HG03439 (cell line): ENCODE data around the gene ASTN2.
A peak's percentile ranks its signal among the peaks of the same experiment; 100 is the strongest.

Experiments
- ATAC-seq: cut with Tn5 transposase; IDR thresholded peaks from one replicate; pipeline ENCODE4 v1.9.1; 2021; ENCODE audit warnings: mild to moderate bottlenecking, moderate library complexity; ENCODE audit not compliant: unreplicated experiment

ASTN2 gene

DNA sequence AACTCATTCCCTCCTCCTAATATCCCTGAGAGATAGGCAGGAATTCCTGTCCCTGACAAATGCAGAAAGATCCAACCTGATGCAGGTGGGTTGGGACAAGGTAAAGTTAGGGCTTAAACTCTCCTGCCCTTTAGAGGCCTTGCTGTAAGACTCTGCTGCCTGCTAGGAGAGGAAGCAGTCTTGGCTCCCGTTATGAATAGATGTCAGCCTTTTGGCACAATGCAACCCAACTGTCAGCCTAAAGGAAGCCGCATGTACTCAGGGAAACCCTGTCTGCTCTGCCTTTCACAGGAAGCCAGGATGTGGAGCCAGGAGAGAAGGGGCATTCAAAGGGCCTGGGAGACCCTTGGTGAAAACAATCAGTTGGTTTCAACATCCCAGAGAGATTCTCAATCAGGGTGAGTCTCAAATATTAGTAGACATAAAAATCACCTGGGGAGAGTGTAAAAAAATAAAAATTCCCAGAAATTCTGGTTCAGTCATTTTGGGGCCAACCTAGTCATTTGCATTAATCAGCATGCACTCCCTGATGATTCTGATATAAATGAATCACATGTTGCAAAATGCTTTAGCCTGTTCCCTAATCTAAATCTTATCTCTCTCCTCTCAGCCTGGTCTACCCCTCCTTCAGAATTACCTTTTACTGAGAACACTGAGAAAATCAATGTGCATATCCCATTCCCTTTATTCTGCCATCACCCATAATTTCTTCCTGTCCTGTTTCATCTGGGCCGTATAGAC, 864.0 kb downstream of the ASTN2 start:
- ATAC-seq, result no peak

- ATAC-seq, result no peak
Measured at GRCh38 chr9:116549786-116550660, 864.8 kb downstream of the ASTN2 start.

- ATAC-seq, result no peak
Measured at GRCh38 chr9:116549061-116549664, 865.7 kb downstream of the ASTN2 start.

- ATAC-seq, result no peak
Measured at GRCh38 chr9:116547729-116548426, 867.0 kb downstream of the ASTN2 start.

- no peak for ATAC-seq
Measured at GRCh38 chr9:116546711-116547581, 867.9 kb downstream of the ASTN2 start.

GRCh38 chr9:116544896-116545295, 870.0 kb downstream of the ASTN2 start:
- no peak for ATAC-seq

GRCh38 chr9:116543731-116544400, 871.0 kb downstream of the ASTN2 start:
- no peak for ATAC-seq

DNA sequence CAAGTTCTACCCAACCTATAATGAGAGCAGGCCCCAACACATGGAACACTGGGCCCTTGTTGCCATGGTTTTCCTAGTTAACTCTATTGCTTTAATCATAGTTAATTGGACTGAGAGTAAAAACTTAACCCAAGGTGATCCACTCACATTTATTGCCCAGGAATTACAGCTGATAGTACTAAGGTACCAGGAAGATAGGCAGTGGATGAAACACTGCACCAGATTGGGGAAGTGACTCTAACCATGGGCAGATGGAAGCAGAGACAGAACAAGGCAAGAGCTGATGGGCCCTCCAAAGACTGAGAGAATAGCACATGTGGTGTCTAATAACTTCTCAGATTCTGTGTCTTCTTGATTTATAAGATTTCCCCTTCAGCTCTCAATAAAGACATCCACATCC, 873.5 kb downstream of the ASTN2 start:
- no peak for ATAC-seq

DNA sequence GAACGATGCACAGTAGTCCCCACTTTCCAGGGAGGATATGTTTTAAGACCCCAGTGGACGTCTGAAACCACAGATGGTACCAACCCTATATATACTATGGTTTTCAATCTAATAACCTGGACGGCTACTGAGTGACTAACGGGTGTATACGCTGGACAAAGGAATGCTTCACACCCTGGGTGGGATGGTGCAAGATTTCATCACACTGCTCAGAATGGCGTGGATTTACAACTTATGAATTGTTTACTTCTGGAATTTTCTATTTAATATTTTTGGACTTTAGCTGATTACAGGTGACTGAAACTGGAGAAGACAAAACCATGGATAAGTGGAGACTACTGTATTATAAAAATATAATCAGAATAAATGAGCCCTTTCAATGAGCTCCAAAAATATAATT, 875.3 kb downstream of the ASTN2 start:
- no peak for ATAC-seq

DNA sequence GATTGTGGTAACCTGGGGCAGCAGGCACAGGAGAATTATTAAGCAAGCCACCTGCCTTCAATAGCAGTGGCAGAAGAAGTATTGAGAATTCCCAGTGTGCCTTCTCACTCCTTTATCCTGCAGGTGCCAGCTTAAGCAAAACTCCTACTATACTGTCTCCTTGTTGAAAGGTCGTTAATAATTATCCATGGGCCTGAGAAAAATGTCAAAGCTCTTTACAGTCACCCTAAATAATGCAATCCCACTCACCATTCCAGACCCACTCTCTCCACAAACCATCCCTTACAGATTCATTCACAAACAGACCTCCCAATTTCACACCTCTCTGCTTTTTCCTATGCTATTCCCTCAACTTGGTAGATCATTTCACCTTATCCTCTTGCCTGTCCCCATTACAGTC, 889.2 kb downstream of the ASTN2 start:
- ATAC-seq, result no peak

- no peak for ATAC-seq
Measured at GRCh38 chr9:116524778-116525470, 889.9 kb downstream of the ASTN2 start.

- no peak for ATAC-seq
Measured at GRCh38 chr9:116520218-116520617, 894.6 kb downstream of the ASTN2 start.

DNA sequence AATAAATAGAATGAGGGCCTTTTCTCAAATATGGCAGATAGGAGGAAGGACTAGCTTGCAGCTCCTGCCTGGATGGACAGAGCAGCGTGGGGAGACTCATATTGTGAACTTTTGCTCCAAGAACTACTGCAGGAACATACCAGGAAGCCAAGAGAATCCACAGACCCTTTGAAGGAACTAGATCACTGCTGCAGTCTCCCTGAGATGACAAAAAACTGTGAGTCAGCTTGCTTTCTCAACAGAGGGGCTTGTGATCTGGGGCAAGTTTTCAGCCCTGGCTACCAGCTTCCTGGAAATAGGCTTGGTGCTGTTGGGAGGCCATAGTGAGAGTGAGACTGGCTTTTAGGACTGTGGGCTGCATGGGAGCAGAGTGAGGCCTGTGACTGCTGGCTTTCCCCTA, 898.4 kb downstream of the ASTN2 start:
- no peak for ATAC-seq

DNA sequence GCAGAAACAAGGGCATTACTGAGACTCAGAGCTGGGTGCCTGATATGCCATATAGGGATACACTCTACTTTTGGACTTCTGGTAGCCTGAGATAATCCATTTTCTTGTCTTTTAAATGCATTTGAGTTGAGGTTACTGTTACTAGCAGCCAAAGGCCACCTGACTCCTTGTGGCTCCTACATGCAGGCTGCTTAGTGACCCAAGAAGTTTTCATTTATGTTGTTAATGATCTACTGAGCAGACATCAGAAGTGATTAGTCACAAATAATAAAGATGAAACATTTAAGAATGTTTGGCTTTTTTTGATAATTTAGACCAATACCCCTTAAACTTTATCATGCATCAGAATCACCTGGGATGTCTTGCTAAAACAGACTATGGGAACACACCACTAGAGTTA, 899.3 kb downstream of the ASTN2 start:
- ATAC-seq, result no peak

GRCh38 chr9:116506685-116507084, 908.2 kb downstream of the ASTN2 start:
- no peak for ATAC-seq

DNA sequence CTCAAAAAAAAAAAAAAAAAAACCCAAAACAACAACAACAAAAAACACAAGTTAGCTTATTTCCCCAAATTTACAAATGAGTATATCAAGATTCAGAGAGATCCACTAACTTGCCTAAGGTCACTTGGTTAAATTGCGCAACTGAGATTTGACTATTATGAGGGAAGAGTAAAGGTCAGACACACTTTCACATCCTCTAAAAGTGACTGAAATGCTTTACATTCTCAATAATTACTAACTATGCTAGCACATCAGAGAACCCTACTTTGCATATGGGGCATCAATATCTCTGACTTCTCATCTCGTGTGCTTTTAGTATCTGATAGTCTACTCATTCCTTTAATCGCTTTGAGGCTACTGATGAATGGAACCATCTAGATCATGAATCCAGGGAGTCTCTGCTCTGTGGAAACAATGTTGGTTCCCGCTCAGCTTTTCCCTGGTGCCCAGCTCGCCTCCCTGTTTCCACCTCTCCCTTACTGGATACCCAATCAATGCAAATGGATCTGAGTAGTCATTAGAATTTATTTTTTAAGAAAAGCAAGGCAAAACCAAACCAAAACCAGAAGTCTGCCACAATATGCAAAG, 909.9 kb downstream of the ASTN2 start:
- peak; percentile 85 for ATAC-seq

- no peak for ATAC-seq
Measured at GRCh38 chr9:116504081-116504480, 910.8 kb downstream of the ASTN2 start.

GRCh38 chr9:116502746-116503145, 912.1 kb downstream of the ASTN2 start:
- no peak for ATAC-seq

DNA sequence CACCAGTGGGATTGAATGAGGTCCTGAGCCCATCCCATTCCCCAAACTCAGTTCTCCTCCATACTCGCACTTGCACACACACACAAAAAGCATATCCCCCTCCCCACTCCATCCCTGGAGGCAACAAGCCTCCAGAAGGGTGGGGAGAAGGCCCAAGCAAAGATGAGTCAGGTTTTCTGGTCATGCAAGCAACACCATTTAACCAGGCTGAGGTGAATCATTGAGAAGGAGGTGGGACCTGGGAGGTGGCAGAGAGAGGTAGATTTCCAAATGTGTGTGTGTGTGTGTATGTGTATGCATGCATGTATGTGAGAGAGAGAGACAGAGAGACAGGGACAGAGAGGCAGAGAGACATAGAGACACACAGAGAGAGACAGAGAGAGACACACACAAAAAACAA, 913.0 kb downstream of the ASTN2 start:
- no peak for ATAC-seq
